ENCODE measurements around the gene UGT1A5. TPM values are rescaled to one million over a fixed set of nuclear protein-coding genes. Genes with fewer than 3 reads are reported as not detected.

Gene UGT1A5
- total RNA-seq, 2 experiments from 2014 or later: not detected

GRCh38 chr2:233707940-233708644 lies 4.6 kb upstream of the UGT1A5 start:
- Mint-ChIP-seq H3K9me3 (no peaks in the 10 kb centered on the region), H3K27me3 (peaks cover 5% of the 10 kb centered on the region), H3K4me1 (ENCODE audit: low read depth) (no peaks in the 10 kb centered on the region), H3K27ac (no peak overlapping the region), H3K36me3 (ENCODE audit: low read depth) (no peaks in the 10 kb centered on the region), H3K4me3 (no peak overlapping the region)
- ATAC-seq (no peak), DNase-seq (no peak)
- POLR2A ChIA-PET: interaction anchor here (0.6 kb wide), 1 partner anchor 13 kb away, joined by 3 read pairs; no protein-coding TSS in a partner anchor
- intact Hi-C loops (cut with micrococcal nuclease): no loop called here
- CTCF ChIA-PET: no interaction called here
- TF ChIP-seq CTCF (IDR thresholded peaks at IDR 0.05): no peak

- POLR2A ChIA-PET: interaction anchor here (0.6 kb wide), 1 partner anchor 14 kb away, joined by 3 read pairs; no protein-coding TSS in a partner anchor
- no peak overlapping the region for H3K27ac Mint-ChIP-seq
- TF ChIP-seq CTCF (IDR thresholded peaks at IDR 0.05): no peak
- ATAC-seq (no peak), DNase-seq (no peak)
- H3K4me3 Mint-ChIP-seq: no peak overlapping the region
- peaks cover 5% of the 10 kb centered on the region for H3K27me3 Mint-ChIP-seq
- CTCF ChIA-PET: no interaction called here
- intact Hi-C loops (cut with micrococcal nuclease): no loop called here
- no peaks in the 10 kb centered on the region for H3K36me3 Mint-ChIP-seq (ENCODE audit: low read depth)
- no peaks in the 10 kb centered on the region for H3K9me3 Mint-ChIP-seq
- peaks cover 5% of the 10 kb centered on the region for H3K4me1 Mint-ChIP-seq (ENCODE audit: low read depth)
Measured at GRCh38 chr2:233708942-233709341, 3.8 kb upstream of the UGT1A5 start.

- no peak overlapping the region for H3K27ac Mint-ChIP-seq
- POLR2A ChIA-PET: no interaction called here
- no peak overlapping the region for H3K4me3 Mint-ChIP-seq
- peaks cover 8% of the 10 kb centered on the region for H3K27me3 Mint-ChIP-seq
- TF ChIP-seq CTCF (IDR thresholded peaks at IDR 0.05): peak; percentile 89
- intact Hi-C loops (cut with micrococcal nuclease): no loop called here
- DNase-seq: peak; percentile 80
- H3K9me3 Mint-ChIP-seq: no peaks in the 10 kb centered on the region
- ATAC-seq: peak; percentile 70
- H3K4me1 Mint-ChIP-seq (ENCODE audit: low read depth): peaks cover 9% of the 10 kb centered on the region
- CTCF ChIA-PET: interaction anchor here (0.7 to 1.5 kb wide), 9 partner anchors 10 to 279 kb away, joined by 3 to 5 read pairs (median 3); no protein-coding TSS in a partner anchor
- H3K36me3 Mint-ChIP-seq (ENCODE audit: low read depth): no peaks in the 10 kb centered on the region
Measured at GRCh38 chr2:233711312-233712008, 1.2 kb upstream of the UGT1A5 start.

GRCh38 chr2:233713262-233713615 lies 532 bp downstream of the UGT1A5 start:
- peaks cover 9% of the 10 kb centered on the region for H3K4me1 Mint-ChIP-seq (ENCODE audit: low read depth)
- H3K4me3 Mint-ChIP-seq: no peak overlapping the region
- CTCF ChIA-PET: no interaction called here
- H3K27ac Mint-ChIP-seq: no peak overlapping the region
- intact Hi-C loops (cut with micrococcal nuclease): no loop called here
- peak; percentile 4 for DNase-seq
- no peaks in the 10 kb centered on the region for H3K36me3 Mint-ChIP-seq (ENCODE audit: low read depth)
- POLR2A ChIA-PET: no interaction called here
- peaks cover 10% of the 10 kb centered on the region for H3K27me3 Mint-ChIP-seq
- no peak for ATAC-seq
- H3K9me3 Mint-ChIP-seq: no peaks in the 10 kb centered on the region
- no peak for TF ChIP-seq CTCF (IDR thresholded peaks at IDR 0.05)

GRCh38 chr2:233714121-233714520 lies 1.4 kb downstream of the UGT1A5 start:
- H3K27me3 Mint-ChIP-seq: peaks cover 13% of the 10 kb centered on the region
- DNase-seq (no peak), ATAC-seq (no peak)
- ChIA-PET CTCF (no interaction called here), POLR2A (no interaction called here)
- H3K4me3 Mint-ChIP-seq: no peak overlapping the region
- no peaks in the 10 kb centered on the region for H3K36me3 Mint-ChIP-seq (ENCODE audit: low read depth)
- intact Hi-C loops (cut with micrococcal nuclease): no loop called here
- H3K4me1 Mint-ChIP-seq (ENCODE audit: low read depth): peaks cover 9% of the 10 kb centered on the region
- no peak overlapping the region for H3K27ac Mint-ChIP-seq
- no peaks in the 10 kb centered on the region for H3K9me3 Mint-ChIP-seq
- no peak for TF ChIP-seq CTCF (IDR thresholded peaks at IDR 0.05)

Measured in activated CD8-positive, alpha-beta T cell treated with anti-CD3 and anti-CD28 coated beads for 36 hours (primary cell).